T-helper 9 cell (primary cell): ENCODE data around the gene ITLN1.
"Not testable (repeated sequence)": the region's sequence is repeated elsewhere in the genome, so short reads cannot be mapped to it uniquely, and the experiment has no call there.

Experiments used
- DNase-seq: peaks from one replicate; pipeline ENCODE4 v3.0.0-alpha.2; 2020
- total RNA-seq, 2 donors: gene quantifications; one replicate each; lab custom pipeline; 2026; lab: John Stamatoyannopoulos, UW

ITLN1 gene
- total RNA-seq, result 0 reads per million in 2 donors

DNA sequence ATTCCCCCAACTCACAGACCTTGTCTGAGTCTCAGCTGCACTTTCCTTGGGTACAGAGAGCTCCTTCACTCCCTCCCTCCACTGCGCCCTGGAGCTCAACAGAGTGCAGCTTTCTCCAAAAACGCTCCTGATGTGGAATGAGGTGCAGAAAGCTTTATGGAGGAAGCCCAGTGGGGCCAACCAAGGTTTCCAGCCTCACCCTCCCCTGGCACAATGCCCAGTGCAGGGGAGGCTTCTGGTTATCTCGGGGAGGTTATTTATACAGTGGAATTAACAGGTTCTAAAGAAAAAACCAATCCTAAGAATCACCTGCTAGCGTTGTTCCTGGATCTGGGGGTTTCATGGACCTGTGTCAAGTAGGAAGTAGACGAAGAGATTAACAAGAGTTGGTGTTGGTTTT is at the start of gene ITLN1:
Gene ITLN1 (minus strand): TSS at position 139 of the 400 bp plus-strand sequence. CDS start 303 bp downstream, outside the sequence.
- no peak for DNase-seq

DNA sequence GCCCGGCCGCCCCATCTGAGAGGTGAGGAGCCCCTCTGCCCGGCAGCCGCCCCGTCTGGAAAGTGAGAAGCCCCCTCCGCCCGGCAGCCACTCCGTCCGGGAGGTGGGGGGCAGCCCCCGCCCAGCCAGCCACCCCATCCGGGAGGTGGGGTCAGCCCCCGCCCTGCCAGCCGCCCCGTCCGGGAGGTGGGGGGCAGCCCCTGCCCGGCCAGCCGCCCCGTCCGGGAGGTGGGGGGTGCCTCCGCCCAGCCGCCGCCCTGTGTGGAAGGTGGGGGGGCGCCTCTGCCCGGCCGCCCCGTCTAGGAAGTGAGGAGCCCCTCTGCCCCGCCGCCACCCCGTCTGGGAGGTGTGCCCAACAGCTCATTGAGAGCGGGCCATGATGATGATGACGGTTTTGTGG is 48.3 kb upstream of the ITLN1 start:
- not testable (repeated sequence) for DNase-seq

DNA sequence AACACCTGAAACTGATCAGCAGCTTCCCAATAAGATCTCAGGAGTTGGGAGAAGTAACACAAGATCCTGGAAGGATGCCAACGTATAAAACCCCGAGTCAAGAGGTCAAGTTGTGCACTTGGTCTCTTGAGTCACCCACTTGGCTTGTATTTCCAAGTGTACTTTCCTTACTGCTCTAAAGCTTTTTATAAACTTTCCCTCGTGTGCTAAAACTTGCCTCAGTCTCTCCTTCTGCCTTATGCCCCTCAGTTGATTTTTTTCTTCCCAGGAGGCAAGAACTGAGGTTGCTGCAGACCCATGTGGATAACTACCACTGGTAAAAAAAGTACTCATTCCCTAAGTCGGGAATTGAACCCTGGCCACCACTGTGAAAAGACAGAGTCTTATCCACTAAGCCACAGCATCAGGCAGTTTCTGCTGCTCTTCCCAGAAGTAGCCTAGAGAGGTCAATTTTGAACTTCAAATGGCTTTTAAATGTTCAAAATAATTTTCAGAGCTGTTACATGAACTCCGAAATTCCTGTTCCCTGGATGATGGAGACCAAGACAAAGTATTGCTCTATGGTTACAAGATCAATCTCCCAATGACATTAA is 40.8 kb upstream of the ITLN1 start:
- DNase-seq, result no peak

DNA sequence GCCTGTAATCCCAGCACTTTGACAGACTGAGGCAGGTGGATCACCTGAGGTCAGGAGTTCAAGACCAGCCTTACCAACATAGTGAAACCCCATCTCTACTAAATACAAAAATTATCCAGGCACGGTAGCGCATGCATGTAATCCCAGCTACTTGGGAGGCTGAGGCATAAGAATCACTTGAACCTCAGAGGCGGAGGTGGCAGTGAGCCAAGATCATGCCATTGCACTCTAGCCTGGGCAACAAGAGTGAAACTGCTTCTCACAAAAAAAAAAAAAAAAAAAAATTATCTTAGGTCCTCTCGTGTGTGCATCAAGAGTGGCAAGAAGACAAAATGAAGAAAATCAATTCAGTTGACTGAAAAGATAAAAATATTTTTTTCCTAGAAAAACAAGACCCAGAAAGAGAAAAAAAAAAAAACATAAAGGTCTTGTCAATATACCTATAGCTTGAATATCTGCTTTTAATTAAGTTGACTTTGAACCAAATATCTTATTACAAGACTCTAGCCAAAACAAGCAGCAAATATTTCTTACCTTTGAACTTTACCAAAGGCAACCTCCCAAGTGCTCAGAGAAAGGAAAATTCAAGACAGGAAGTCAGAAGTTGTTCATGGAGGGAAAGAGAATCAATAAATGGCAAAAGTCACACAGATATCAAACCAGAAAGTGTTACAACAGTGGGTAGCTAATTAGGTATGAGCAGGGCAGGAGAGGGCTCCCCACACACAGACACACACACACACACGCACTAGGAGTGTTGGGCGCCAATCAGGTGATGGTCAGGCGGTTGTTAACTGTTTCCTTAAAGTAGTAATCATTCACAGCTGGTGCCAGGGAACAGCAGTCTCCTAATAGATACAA is 40.0 kb upstream of the ITLN1 start:
- no peak for DNase-seq

DNA sequence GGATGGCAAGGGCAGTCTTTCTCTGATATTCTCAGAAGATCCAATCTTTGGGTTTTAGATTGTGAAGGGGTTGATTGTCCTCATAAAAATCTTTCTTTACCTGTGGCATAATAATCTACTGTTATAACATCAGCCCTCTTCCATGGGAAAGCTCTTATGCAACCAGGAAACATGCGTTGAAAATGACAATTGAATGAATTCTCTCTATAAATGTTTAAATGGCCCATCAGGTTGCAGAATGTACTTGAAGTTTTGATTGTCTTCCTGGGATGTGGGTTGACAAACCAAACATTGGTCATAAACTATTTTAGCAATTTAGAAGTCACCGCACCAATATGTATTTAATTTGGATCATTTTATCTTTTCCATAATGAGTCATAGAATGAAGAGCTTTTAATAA is 31.7 kb upstream of the ITLN1 start:
- no peak for DNase-seq

GRCh38 chr1:160913229-160913628 is 28.2 kb upstream of the ITLN1 start:
- not testable (repeated sequence) for DNase-seq

- no peak for DNase-seq
Observed at GRCh38 chr1:160911925-160912324, 26.9 kb upstream of the ITLN1 start.

- no peak for DNase-seq
Observed at GRCh38 chr1:160911441-160911840, 26.5 kb upstream of the ITLN1 start.

- no peak for DNase-seq
Observed at GRCh38 chr1:160910170-160910750, 25.3 kb upstream of the ITLN1 start.

GRCh38 chr1:160907976-160908375 is 23.0 kb upstream of the ITLN1 start:
- DNase-seq, result no peak

- DNase-seq, result no peak
Observed at GRCh38 chr1:160905617-160905989, 20.6 kb upstream of the ITLN1 start.

DNA sequence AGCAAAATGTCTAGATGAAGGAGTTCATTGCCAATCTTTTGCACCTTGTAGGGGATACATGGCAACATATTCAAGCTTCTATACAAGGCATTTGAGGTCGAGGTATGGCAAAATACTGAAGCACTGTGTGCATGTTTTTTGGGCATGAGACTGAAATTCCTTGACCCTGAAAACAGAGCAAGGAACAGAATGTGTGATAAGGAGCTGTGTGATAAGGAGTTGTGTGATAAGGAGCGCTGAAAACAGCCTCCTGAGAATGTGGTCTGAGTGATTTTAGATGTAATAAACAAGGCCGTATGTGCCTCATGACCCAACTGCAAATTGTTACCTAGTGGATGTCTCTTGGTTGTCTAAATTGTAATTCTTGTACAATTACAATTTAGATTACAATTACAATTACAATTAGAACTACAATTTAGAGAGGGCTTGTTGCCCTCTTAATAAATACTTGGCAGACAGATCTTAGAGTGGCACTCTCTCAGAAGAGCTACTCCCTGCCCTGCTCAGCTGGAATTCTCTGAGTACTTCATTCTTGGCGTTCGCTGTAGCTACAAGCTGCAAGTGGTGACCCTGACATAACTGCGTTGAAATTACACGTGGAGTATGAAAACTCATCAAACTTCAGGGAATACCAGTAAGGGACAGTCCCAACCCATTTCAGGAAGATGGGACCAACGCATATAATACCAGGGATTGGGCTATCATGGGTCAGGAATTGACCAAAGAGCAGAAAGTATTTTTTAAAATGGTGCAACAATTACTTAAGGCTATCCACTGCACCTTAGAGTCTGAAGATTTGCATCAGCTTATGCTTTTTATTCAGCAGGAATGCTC is 20.0 kb upstream of the ITLN1 start:
- DNase-seq, result no peak

DNA sequence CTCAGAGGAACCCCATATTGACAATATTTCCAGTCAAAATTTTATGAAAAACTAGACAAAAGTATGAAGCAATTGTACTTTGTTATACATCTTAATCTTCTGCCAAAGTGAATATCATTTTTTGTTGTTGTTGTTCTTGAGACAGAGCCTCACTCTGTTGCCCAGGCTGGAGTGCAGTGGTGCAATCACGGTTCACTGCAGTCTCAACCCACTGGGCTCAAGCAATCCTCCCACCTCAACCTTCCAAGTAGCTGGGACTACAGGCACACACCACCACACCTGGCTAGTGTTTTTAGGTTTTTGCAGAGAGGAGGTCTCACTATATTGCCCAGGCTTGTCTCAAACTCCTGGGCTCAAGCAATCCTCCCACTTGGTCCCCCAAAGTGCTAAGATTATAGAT is 17.3 kb upstream of the ITLN1 start:
- DNase-seq, result not testable (repeated sequence)

GRCh38 chr1:160901768-160902167 is 16.8 kb upstream of the ITLN1 start:
- DNase-seq, result no peak

DNA sequence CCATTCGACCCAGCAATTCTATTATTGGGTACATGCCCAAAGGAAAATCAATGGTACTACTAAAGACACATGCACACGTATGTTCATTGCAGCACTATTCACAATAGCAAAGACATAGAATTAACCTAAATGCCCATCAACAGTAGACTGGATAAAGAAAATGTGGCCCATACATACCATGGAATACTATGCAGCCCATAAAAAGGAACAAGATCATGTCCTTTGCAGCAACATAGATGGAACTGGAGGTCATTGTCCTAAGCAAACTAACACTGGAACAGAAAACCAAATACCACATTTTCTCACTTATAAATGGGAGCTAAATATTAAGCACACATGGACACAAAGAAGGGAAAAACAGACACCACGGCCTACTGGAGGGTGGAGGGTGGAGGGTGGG is 15.7 kb upstream of the ITLN1 start:
- DNase-seq, result not testable (repeated sequence)

DNA sequence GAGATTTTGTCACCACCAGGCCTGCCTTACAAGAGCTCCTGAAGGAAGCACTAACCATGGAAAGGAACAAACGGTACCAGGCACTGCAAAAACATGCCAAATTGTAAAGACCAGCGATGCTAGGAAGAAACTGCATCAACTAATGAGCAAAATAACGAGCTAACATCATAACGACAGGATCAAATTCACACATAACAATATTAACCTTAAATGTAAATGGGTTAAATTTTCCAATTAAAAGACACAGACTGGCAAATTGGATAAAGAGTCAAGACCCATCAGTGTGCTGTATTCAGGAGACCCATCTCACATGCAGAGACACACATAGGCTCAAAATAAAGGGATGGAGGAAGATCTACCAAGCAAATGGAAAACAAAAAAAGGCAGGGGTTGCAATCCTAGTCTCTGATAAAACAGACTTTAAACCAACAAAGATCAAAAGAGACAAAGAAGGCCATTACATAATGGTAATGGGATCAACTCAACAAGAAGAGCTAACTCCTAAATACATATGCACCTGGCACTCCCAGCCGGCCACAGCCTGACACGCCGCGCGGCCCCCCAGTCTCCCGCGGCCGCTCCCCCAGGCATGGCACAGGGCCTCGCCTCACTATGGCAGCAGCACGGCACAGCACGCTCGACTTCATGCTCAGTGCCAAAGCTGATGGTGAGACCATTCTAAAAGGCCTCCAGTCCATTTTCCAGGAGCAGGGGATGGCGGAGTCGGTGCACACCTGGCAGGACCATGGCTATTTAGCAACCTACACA is 9.6 kb upstream of the ITLN1 start:
- not testable (repeated sequence) for DNase-seq

DNA sequence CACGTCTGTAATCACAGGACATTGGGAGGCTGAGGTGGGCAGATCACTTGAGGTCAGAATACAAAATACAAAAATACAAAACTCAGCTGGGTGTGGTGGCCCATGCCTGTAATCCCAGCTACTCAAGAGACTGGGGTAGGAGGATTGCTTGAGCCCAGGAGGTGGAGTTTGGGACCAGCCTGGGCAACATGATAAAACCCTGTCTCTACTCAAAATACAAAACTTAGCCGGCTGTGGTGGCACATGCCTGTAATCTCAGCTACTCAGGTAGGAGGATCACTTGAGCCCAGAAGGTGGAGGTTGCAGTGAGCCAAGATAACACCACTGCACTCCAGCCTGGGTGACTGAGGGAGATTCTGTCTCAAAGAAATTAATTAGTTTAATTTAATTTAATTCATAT is 6.5 kb upstream of the ITLN1 start:
- no peak for DNase-seq

DNA sequence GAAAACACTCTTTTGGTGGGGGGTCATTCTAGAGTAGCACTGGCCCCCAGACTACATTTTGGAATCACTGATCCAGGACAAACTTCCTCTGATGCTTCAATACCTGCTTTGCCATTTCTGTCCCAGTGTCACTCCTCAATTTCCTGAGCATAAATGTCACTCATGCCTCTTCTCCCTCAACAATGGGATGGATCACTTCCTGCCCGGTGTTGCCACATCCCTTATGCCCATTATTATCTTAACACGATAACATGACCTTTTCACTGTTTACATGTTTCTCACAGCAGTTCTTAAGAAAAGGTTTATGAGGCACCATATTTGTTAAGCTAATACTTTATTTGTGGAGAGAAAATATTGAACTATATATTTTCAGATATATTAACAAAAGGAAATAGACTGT is 3.9 kb upstream of the ITLN1 start:
- DNase-seq, result no peak

GRCh38 chr1:160887071-160887470 is 2.1 kb upstream of the ITLN1 start:
- no peak for DNase-seq

DNA sequence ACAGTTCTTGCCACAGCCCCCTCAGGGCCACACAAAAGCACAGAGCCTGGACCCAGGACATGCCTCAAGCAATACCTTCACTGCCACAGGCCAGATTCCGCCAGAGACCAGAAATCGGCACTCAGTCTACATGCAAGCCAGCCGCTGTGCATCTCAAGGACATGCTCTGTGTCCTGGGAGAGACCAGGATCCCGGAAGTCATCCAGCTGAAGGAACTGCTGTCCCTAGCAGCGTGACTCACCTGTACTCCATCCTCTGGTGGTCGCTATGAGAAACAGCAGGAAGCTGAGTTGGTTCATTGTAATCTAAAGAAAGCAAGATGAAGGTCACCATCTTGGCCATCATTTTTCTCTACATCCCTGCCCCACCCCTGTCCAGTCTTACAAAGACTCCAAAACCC is 401 bp downstream of the ITLN1 start:
- DNase-seq, result no peak

DNA sequence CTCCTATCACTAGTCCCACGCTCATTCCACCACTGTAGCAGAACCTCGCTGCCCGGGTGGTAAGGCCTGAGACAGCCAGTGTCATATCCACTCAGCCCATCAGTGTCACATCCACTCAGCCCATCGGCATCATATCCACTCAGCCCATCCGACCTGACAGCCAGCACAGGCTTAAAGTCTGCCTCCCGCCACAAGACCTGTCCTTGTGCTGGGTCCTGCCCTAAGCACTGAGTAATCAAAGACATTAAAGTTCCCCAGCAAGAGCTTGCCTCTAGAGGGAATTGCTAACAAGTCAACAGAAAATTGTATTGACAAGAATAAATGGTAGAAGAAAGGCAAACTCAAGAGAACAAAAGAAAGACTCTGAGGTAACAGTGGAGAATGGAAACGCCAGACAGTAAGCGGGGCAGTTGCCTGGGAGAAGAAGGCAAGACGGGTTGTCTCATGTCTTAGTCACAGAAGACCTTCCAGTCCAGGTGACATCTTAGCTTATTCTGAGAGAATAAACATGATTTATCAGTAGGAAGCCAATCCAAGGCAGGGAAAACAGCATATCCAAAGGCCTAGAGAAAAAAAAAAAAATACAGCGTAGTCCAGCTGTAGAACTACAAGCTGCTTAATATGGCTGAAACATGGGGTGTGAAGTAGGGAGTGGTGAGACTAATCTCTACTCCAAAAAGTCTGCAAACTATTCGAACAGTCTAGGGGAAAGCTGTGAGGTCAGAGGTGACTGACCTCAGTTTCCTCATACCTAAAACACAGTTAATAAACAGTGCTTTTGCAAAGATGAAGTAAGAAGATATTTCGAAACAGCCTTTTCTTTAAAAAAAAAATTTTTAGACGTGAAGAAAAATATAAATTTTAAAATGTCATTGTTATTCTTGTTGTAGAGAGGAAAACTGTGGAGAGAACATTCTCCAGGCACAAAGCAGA is 1.1 kb downstream of the ITLN1 start:
- DNase-seq, result no peak
